HG02852 (cell line): ENCODE data around the gene SMC1B.
"Not testable (repeated sequence)": the region's sequence is repeated elsewhere in the genome, so short reads cannot be mapped to it uniquely, and the experiment has no call there.

Source experiments
- ATAC-seq: cut with Tn5 transposase; IDR thresholded peaks from one replicate; pipeline ENCODE4 v1.9.1; 2021; ENCODE audit warnings: mild to moderate bottlenecking, moderate library complexity; ENCODE audit not compliant: unreplicated experiment

SMC1B gene

DNA sequence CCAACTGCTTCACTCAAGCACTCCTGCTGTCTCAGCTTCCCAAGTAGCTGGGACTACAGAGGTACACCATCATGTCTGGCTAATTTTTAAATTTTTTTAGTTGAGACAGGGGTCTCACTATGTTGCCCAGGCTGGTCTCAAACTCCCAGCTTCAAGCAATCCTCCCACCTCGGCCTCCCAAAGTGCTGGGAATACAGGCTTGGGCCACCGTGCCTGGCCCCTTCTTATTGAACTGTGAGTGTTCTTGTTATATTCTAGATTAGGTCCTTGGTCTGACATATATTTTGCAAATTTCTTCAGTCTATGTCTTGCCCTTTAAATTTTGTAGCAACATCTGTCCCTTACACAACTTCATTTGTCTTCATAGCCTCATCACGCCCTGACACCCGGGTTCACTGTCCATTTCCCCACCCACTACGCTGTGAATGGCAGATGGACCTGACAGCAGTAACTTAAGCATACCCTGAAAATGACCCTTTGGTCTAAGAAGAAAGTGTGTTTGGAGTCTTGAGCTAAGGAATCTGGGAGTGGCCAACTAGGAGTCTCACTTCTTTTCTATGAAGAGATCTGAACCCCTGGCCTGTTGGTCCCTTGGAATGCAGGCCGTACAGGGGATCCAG, 107.8 kb downstream of the SMC1B start:
- no peak for ATAC-seq

DNA sequence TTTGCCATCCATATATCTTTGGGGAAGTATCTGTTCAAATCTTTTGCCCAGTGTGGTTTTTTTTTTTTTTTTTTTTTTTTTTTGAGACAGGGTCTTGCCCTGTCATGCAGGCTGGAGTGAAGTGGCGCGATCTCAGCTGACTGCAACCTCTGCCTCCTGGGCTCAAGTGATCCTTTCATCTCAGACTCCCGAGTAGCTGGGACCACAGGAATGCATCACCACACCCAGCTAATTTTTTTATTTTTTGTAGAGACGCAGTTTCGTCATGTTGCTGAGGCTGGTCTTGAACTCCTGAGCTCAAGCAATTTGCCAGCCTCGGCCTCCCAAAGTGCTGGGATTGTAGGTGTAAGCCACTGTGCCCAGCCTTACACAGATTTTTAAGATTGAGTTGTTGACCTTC, 108.4 kb downstream of the SMC1B start:
- ATAC-seq: no peak

DNA sequence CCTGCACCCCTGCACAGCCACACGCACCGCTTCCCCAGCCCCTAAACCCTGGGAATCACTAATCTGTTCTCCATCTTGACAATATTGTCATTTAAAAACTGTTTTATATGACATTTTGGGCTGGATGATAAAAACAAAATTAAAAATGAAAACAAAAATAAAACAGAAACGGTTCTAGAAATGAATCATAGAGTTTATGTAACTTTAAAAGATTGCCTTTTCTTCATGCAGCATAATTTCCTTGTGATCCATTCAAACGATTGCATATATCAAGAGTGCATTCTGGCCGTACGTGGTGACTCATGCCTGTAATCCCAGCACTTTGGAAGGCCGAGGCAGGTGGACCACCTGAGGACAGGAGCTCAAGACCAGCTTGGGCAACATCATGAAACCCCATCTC, 110.2 kb downstream of the SMC1B start:
- ATAC-seq: no peak

DNA sequence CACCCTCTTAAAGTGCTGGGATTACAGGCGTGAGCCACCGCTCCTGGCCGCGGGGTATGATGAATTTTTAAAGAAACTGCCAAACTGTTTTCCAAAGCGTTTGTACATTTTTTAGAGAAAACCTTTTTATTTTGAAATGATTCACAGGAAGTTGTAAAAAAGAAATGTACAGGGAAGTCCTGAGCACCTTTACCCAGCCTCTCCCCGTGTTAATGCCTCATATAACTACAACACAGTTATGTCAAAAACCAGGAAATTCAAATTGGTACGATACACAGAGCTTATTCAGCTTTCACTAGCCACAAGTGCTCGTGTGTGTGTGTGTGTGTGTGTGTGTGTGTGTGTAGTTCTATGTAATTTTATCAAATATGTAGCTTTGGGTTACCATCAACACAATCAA, 110.6 kb downstream of the SMC1B start:
- ATAC-seq: no peak

DNA sequence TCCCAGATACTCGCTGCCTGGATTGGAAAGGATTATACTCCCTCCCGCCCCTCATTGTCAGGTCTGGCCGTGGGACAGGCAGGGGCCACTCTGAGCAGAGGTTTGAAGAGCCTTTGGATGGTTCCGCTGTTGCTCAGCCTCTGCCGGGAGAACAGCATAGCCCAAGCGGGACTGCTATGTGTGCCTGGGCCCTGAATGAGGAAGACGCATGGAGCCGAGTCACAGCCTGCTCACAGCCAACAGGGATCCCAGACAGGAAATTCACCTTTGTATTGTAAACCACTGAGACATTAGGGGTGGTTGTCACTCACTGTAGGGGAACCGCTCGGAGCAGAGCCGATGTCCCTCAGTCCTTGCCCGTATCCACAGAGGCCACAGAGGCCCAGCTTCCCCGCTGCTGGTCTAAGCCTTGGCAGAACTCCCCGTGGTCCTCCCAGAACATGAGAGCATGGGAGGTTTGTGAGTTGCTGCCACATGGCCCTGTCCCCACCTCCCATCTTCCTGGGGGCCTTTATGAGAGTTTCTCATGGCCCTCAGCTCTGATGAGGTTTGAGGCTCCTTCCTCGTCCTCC, 114.4 kb downstream of the SMC1B start:
- ATAC-seq: no peak

DNA sequence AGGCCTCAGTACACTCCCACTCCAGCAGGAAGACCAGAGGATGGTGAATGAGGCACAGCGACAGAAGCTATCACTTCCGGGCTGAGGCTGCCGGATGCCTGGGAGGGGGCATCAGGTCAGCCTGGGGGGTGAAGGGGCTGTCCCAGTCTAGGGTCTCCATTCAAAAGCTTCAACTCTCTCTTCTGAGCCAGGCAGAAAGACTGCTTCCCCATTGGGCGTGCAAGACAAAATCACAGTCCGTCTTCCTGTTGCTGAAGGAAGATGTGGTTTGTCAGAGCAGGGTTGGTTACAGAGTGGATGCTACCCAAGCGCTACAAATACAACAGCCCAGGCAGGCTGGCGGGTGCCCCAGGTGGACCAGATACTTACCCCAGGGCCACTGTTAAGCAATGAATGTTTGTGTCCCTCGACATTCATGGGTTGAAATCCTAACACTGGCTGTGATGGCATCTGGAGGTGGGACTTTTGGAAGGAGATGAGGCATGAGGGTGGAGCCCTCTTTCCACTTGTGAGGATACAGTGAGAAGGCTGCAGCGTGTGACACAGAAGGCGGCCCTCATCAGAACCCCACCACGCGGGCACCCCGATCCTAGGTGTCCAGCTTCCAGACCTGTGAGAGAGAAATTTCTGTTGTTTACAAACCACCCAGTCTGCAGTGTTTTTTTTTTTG, 116.6 kb downstream of the SMC1B start:
- no peak for ATAC-seq

DNA sequence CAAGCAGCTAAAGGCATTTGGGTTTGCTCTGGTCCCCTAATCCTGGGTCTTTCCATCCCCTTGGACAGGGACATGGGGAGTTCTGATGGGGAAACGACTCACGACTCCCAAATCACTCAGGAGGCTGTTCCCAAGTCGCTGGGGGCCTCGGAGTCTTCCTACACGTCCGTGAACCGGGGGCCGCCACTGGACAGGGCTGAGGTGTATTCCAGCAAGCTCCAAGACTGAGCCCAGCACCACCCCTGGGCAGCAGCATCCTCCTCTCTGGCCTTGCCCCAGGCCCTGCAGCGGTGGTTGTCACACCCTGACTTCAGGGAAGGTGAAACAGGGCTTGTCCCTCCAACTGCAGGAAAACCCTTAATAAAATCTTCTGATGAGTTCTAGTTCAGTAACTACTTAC, 117.9 kb downstream of the SMC1B start:
- ATAC-seq: no peak

DNA sequence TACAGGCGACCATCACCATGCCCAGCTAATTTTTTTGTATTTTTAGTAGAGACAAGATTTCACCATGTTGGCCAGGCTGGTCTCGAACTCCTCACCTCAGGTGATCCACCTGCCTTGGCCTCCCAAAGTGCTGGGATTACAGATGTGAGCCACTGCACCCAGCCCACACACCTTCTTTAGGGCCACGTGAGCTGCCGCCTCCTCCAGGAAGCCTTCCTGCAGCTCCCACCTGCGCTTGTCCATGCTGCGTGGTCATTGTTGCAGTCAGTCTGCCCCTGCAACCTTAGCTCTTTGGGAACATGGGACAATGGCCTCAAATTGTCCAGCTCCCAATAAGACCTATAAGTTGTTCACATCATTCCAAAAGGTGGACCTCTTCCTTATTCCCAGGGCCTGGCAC, 118.4 kb downstream of the SMC1B start:
- not testable (repeated sequence) for ATAC-seq
